ENCODE results near the gene CDC25B.
"Not testable (repeated sequence)": the region's sequence is repeated elsewhere in the genome, so short reads cannot be mapped to it uniquely, and the experiment has no call there.

The CDC25B gene

GRCh38 chr20:3786126-3786484 is 10.0 kb upstream of the CDC25B start:
- no peak for DNase-seq

GRCh38 chr20:3786665-3787323 is 9.3 kb upstream of the CDC25B start, which contains the start of gene CENPB:
TSS of gene CENPB (minus strand) at chr20:3786740. CDS start at chr20:3786483, 257 bp downstream.
- DNase-seq, result peak; percentile 80

- no peak for DNase-seq
Measured at GRCh38 chr20:3787324-3788014, 8.6 kb upstream of the CDC25B start.

GRCh38 chr20:3788685-3789155 is 7.4 kb upstream of the CDC25B start:
- peak; percentile 2 for DNase-seq

- not testable (repeated sequence) for DNase-seq
Measured at GRCh38 chr20:3789201-3789600, 6.9 kb upstream of the CDC25B start.

- not testable (repeated sequence) for DNase-seq
Measured at GRCh38 chr20:3794168-3794567, 1.9 kb upstream of the CDC25B start.

- DNase-seq, result no peak
Measured at GRCh38 chr20:3794701-3795420, 1.2 kb upstream of the CDC25B start.

- no peak for DNase-seq
Measured at GRCh38 chr20:3796477-3797225, 541 bp downstream of the CDC25B start.

- DNase-seq, result no peak
Measured at GRCh38 chr20:3797226-3797545, 1.1 kb downstream of the CDC25B start.

GRCh38 chr20:3797592-3798372 is 1.7 kb downstream of the CDC25B start:
- no peak for DNase-seq

- DNase-seq, result no peak
Measured at GRCh38 chr20:3798373-3798768, 2.3 kb downstream of the CDC25B start.

GRCh38 chr20:3798908-3799248 is 2.8 kb downstream of the CDC25B start:
- no peak for DNase-seq

GRCh38 chr20:3800256-3800877 is 4.3 kb downstream of the CDC25B start:
- DNase-seq, result no peak

- DNase-seq, result no peak
Measured at GRCh38 chr20:3800878-3801260, 4.8 kb downstream of the CDC25B start.

- no peak for DNase-seq
Measured at GRCh38 chr20:3801299-3801698, 5.2 kb downstream of the CDC25B start.

GRCh38 chr20:3801846-3802245 is 5.7 kb downstream of the CDC25B start:
- DNase-seq, result no peak

GRCh38 chr20:3802524-3803239 is 6.6 kb downstream of the CDC25B start:
- DNase-seq, result no peak

- no peak for DNase-seq
Measured at GRCh38 chr20:3803289-3803688, 7.2 kb downstream of the CDC25B start.

GRCh38 chr20:3803854-3804253 is 7.7 kb downstream of the CDC25B start:
- no peak for DNase-seq

- no peak for DNase-seq
Measured at GRCh38 chr20:3804254-3804751, 8.2 kb downstream of the CDC25B start.

GRCh38 chr20:3804781-3805180 is 8.7 kb downstream of the CDC25B start:
- DNase-seq, result no peak

Measured in T1000 (cell line).